Fibroblast of skin of right biceps (primary cell): ENCODE results near the gene ALDH1L2.
"Not testable (repeated sequence)": the region's sequence is repeated elsewhere in the genome, so short reads cannot be mapped to it uniquely, and the experiment has no call there.

ENCODE experiments used
- DNase-seq: peaks from one replicate; pipeline ENCODE4 v3.0.0-alpha.2; 2013

ALDH1L2 gene

DNA sequence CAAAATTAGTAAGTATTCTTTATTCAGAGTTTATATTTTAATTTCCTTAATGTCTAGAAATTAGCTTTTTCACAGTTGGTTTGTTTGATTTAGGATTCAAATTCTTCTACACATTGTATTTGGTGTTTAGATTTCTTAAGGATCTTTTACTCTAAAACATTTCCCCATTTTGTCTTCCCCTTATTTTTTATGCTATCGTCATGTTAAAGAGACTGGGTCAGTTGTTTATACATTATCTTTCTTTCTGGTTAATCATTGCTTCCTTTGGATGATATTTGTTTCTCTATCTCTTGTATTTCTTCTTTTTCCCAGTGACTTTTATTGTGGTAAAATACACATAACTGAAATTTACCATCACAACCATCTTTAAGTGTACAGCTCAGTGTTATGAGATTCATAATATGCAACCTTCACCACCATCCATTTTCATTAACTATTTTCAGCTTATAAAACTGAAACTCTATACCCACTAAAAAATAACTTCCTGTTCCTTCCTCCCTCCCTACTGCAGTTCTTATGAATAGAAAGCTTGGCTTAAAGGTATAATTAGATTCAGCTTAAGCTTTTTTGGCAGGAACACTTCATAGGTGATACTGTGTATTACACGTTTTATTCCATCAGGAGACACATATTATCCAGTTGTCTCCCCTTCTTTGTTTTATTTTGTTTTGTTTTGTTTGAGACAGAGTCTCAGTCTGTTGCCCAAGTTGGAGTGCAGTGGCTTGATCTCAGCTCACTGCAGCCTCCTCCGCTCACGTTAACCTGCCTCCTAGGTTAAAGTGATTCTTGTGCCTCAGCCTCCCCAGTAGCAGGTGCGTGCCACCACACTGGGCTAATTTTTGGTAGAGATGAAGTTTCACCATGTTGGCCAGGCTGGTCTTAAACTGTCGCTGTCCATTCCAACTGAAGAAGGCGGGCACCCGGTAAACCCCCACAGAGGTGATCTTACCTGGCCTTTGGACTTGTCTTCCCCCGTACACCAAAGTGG lies 53.1 kb downstream of the ALDH1L2 start:
- no peak for DNase-seq

DNA sequence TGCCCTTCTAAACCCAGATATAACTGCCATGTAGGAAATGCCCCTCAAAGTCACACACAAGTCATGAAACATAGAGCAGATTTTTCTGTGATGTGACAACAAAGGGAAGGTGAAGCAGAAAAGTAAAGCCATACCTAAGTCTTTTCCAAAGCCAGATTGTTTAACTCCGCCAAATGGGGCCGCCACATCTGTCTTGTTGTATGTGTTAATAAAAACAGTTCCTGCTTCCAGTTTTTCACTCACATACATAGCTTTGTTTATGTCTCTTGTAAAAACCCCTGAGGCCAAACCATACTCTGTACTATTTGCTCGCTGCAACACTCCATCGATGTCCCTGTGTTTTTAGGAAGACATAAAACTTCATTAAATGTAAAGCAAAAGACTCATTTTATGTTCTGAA lies 57.8 kb downstream of the ALDH1L2 start:
- no peak for DNase-seq

DNA sequence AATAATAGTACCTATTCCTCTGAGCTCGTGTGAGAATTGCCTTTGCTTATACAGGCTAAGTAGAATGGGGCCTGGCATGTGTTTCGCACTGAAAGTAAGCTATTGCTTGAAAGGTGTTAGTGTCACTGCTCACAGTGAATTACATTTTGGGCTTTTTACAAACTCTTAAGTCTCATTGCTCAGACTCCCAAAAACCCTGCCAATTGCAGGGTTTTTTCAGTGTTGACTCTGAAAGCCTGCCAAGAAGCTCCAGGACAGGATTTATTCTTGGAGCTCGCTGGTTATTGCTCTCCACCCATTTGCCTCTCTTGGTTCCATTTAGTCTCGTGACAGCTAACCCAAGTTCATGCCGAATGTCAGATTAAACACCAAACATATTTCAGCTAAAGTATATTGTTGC lies 58.4 kb downstream of the ALDH1L2 start:
- DNase-seq = peak; percentile 52

DNA sequence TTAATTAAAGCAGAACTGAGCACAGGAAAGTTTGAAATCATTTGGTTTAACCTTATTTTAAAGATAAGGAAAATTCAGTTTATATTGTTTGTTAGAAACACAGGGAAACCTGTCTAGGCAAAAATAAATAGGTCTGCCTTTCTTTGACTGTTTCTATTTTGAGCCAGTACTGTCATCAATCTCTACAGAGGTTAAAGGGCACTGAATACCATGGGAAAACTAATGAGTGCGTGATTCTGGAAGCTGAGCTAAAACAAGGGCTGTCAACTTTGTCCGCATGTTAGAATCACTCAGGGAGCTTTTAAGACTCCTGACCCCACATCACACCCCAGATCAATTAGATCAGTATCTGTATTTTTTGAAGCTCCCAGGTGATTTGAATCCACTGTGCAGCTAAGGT lies 59.3 kb downstream of the ALDH1L2 start:
- DNase-seq = no peak

DNA sequence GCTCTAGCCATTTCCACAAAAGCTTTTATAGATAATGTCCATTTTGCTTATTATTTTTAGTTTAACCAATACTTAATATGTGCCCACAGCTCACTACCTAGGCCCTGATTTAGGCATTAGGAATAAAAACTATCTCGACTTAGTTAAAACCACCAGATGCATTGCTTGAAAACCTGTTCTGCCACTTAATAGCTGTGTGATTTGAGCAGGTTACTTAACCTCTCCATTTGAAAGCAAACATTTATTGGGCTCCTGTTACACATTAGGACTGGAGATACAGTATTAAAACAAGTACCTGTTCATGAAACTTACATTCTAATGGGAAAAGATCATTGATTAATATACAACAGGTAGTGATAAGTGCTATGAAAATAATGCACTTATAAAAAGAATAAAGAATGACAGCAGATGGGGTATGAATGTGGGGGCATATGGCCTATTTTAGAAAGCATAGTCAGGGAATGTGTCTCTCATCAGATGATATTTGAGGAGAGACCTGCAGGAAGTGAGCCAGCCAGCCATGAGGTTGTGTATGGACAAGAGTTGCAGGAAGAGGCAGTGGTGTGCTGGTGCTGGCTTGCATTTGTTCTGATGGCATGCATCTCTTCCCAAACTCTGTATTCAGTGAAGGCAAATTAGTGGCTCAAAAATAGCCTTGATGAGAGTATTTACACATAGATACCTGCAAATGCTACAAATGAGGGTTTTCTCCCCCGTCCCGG lies 63.9 kb downstream of the ALDH1L2 start:
- DNase-seq = no peak

DNA sequence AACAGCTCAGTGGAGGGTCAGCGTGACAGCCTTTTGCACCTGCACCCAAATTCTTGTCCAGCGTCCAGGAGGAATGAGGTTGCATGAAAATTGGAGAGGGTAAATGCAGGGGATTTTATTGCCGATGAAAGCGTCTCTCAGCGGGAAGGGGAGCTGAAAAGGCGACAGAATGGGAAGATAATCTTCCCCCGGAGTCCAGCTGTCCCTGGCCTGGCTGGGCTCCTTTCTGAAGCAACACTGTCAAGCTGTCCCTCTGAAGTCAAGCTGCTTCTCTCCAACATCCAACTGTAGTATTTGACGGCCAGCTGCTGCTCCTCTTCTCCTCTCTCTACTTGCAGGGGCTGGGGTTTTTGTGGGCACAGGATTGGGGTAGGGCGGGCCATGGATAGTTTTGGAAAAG lies 65.5 kb downstream of the ALDH1L2 start:
- DNase-seq = no peak

DNA sequence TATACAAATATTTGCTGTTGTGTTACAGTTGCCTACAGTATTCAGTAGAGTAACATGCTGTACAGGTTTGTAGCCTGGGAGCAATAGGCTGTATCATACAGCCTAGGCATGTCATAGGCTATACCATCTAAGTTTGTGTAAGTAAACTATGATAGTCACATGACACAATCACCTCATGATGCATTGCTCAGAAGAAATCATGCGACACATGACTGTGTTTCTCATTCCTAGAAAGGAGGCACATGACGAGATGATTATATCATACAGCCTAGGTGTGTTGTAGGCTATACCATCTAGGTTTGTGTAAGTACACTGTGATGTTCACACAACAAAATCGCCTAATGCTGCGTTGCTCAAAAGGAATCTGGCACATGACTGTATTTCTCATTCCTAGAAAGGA lies 66.2 kb downstream of the ALDH1L2 start:
- no peak for DNase-seq

DNA sequence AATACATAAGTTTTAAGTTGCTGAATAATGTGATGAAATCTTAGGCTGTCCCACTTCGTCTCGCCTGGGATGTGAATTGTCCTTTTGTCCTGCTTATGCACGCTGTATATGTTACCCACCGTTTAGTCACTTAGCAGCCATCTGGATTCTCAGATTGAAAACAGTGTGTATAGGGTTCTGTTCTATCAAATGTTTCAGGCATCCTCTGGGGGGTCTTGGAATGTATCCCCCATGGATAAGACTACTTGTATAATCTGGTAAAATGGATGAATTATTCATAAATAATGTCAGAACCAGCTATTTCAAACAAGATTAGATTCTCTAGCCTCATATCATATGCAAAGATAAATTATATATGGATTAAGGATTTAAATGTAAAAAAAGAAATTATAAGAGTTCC lies 68.7 kb downstream of the ALDH1L2 start:
- DNase-seq = no peak

DNA sequence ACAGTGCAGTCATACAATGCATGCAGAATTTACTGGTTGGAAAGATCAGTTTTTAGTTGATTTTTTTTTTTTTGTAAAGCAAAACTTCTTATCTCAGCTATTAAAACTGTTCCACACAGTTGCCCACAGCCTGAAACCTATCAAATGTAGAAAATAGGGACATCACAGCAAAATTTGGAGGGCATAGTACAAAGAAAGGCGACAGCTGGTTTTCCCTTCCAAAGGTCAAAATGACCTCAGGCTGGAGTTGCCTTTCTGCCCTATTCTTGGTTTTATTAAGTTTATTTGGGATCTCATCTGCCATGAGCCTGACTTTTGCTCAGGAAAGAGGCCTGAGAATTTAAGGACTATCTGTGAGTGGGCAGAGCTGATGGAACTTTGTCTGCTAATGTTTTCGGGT lies 69.7 kb downstream of the ALDH1L2 start:
- DNase-seq = no peak

DNA sequence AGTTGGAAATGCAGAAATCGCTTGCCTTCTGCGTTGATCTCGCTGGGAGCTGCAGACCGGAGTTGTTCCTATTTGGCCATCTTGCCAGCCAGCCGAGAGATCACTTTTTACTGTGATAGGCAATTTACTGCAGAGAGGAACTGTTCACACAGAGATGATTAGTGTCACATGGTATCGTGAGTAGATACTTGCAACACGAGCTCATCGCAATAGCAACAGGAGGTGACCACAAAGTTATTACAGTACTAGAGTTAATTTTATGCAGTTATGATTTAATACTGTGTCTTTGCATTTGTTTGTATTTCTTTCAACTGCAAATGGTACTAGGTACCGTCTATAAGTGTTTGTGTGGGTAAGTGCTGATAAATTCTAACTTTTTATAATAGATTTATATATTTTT lies 70.4 kb downstream of the ALDH1L2 start:
- DNase-seq = peak; percentile 50

DNA sequence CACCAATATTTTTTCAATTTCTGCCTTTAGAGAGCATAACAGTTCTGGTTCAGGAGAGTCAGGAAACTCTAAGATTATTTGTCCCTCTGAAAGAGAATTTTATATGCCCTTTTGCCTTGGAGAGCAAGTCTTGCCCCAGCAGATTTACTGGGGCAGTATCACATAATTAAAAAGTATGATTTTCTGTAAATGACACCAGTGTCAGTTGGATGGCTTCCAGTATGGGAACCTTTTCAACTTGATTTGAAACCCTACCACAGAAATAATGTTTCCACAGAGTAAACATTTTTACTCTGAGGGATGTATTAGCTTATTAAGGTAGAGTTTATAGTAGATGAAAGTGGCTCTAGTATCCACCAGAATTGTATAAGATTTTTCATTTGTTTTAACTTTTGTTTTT lies 82.8 kb downstream of the ALDH1L2 start:
- DNase-seq = no peak

DNA sequence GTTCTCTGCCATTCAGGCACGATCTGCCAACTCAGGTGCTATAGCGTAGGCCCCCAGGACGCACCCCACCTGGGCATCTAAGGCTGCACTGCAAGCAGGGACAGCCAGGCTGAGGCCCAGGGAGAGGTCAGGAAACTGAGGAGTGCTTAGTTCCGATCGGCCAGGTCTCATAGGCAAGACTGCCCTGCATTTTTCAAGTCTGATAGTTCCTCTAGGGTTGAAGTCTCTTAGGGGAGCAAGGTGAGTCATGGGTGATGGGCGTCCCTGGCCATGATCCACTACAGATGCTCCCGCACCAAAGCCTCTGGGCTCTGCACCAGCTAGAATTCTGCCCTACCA lies 84.9 kb downstream of the ALDH1L2 start:
- no peak for DNase-seq

DNA sequence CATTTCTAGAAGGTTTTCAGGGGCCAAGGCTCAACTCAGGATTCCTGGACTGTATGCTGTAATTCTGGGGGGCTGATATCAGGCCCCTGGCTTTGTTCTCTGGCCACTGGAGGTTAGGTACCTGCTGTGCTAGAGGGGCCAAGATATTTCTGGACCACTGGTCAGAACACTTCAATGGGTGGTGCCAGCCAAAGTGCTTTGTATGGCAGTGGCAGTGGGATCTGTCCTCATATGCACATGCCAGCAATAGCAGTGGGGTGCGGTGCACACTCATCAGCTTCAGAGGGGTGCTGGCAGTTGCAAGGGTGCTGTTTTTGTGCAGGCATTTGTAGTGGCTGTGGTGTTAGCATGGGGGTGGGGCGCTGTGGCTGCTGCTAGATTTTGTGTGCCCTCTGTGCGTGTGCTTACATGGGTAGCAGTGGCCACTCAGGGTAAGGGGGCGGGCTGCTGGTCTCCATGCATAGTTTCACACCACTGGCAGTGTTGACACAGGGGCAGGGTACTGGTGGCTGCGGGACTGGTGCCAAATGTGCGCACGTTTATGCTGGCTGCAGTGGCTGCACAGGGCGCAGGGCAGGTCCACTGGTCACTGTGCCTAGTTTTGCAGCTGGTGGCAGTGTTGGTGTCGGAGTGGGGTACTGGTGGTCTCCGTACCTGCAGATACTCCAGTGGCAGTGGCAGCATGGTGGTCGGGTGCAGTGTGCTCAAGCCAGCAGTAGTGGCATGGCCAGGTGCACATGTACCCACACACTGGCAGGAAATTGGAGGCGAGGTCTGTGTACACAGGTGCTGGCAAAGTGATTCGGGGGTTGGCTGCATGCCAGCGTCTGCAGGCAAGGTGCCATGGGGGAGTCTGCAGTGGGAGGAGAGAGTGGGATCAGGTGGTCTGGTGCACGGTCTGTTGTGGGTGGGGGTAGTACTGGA lies 85.6 kb downstream of the ALDH1L2 start:
- no peak for DNase-seq

DNA sequence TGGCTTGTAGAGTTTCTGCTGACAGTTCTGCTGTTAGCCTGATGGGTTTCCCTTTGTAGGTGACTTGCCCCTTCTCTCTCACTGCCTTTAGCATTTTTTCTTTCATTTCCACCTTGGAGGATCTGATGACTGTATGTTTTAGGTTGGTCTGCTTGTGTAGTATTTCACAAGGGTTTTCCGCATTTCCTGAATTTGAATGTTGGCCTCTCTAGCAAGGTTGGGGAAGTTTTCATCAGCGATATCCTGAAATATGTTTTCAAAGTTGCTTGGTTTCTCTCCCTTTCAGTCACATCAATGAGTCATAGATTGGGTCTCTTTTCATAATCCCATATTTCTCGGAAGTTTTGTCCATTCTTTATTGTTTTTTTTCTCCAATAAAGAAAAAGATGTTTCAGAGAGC lies 86.7 kb downstream of the ALDH1L2 start:
- DNase-seq = no peak

DNA sequence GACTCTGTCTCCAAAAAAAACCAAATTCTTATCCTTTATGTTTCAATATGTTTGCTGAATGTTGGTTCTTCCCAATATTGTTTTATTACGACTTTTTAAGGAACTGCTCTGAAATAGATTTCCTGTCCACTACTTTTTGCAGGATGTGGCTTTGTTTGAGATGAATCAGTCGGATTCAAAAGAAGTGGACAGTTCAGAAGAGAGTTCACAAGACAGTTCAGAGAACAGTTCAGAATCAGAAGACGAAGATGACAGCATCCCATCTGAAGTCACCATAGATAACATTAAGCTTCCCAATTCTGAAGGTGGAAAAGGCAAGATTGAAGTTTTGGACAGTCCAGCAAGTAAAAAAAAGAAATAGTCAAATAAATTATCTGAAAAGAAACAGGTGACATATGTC lies 89.9 kb downstream of the ALDH1L2 start:
- DNase-seq = no peak

DNA sequence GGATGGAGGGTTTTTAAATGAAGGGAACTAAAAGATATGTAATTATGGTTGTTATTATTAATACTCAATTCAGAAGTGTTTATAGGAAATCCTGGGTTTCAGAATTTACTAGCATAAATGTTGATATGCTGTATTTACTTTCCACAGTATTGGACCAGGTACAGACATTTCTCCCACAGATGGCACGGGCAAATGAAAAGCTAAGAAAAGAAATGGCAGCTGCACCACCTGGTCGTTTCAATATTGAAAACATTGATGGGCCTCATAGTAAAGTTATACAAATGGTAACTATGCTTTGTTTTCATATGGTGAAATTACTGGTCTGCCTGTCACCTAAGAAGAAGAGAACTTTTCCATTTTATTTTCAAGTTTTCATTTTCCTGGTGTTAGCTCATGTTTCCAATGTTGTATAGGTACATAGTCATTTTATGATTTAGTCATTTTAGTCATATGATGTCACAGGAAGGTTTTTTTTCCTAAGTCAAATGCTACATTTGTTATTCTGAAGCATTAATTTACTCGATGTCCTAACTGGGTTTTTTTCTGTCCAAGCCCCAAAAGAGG lies 92.6 kb downstream of the ALDH1L2 start:
- DNase-seq = no peak

DNA sequence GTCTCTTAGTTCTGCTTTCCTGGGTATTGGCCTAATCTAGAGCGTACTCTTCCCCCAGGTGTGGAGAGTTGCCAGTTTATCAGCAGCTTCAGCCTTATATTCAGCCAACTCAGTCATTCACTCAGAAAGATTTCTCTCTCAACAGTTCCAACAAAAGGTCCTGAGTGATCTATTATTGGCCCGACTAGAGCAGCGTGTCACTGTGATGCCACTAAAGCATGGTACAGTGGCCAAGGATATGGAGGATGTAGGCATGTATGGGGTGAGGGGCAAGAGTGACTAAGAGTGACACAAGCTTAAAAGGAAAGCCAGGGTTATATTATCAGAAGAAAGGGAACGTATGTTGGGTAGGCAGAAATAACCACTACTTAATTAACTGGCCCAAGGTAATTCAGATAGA lies 93.3 kb downstream of the ALDH1L2 start:
- DNase-seq = no peak

DNA sequence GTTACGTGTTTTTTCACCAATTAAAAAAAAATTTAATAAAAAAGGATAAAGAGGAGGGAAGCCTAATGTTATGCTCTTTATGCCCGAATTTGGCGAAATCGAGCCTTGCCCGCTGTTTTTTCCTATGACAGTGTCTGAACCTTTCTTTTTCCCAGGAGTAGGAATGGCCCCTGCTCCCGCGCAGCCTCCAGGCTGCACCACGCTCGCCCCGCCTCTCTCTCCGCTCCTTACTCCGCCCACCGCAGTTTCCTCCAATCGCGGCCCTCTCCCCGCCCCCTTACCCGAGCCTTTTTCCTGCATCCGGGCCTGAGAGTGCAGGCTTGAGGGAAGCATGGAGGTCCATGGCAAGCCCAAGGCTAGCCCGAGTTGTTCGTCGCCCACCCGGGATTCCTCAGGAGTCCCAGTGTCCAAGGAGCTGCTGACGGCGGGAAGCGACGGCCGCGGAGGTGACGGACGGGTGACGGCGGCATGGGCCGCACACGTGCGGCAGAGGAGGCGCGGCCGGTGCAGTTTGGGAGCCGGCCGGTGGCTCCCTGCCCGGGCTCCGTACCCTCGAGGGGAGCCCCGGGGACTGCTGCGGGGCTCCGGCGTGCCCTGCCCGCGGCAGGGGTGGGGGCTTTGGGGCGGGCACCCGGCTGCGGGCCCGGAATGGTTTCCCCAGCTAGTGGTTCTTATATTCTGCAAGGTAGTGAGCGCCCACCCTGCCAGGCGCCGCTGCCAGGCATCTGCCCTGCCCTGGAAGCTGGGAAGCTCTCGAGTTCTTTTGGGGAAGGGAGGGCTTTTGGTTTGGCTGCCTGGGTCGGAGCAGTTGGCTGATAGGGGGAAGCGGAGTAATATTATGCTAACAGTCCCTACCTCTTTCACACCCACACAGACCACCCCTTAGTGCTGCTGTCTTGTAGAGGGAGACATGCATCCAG lies 98.0 kb downstream of the ALDH1L2 start, which contains the start of gene NOPCHAP1:
Gene NOPCHAP1 (plus strand): TSS at position 295 of the 920 bp plus-strand sequence. CDS start 37 bp downstream, at position 332.
- peak; percentile 88 for DNase-seq

DNA sequence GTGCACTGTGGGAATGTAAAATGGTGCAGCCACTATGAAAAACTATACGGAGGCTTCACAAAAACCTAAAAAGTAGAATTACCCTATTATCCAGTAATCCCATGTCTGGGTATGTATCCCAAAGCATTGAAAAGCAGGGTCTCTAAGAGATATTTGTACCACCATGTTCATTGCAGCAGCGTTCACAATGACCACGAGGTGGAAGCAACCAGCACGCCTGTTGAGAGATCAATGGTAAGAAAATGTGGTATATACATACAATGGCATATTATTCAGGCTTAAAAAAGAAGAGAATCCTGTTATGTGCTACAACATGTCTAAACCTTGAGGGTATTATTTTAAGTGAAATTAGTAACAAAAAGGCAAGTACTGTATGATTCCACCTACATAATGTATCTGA lies 99.1 kb downstream of the ALDH1L2 start:
- DNase-seq = no peak

DNA sequence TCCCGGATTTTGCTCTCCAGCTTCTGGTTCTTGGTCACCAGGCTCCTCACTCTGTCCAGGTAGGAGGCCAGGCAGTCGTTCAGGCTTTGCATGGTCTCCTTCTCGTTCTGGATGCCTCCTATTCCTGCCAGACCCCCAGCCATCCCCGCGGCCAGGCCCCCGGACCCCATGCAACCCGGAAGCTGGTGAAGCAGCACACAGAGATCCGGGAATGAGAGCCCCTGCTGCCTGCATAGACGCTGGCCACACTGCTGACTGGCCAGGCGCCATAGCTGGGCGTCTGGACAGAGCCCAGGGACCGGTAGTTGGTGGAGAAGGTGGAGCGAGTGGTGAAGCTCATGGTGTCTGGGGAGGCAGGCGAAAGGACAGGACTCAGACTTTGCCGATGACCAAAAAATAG lies 106.6 kb downstream of the ALDH1L2 start:
- not testable (repeated sequence) for DNase-seq

DNA sequence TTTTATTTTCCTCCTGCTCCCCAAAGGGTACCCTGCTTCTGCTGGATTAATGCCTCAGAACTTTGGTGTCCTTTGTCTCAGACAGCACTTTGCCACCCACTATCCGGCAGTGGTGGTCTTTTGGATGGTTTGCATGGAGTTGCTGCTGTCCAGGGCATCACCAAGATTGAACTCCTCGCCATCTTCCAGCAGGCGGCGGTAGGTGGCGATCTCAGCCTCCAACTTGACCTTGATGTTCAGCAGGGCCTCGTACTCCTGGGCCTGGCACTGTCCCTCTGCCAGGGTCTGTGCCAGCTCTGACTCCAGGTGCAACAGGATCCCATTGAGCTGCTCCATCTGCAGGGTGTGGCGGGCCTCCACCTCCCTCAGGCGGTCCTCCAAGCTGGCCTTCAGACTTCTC lies 107.6 kb downstream of the ALDH1L2 start:
- DNase-seq = no peak
